ENCODE data around the gene ALOX12B. TPM values are rescaled to one million over a fixed set of nuclear protein-coding genes. Genes with fewer than 3 reads are reported as not detected.

ALOX12B gene
- total RNA-seq, 6 experiments from 2014 or later: not detected

DNA sequence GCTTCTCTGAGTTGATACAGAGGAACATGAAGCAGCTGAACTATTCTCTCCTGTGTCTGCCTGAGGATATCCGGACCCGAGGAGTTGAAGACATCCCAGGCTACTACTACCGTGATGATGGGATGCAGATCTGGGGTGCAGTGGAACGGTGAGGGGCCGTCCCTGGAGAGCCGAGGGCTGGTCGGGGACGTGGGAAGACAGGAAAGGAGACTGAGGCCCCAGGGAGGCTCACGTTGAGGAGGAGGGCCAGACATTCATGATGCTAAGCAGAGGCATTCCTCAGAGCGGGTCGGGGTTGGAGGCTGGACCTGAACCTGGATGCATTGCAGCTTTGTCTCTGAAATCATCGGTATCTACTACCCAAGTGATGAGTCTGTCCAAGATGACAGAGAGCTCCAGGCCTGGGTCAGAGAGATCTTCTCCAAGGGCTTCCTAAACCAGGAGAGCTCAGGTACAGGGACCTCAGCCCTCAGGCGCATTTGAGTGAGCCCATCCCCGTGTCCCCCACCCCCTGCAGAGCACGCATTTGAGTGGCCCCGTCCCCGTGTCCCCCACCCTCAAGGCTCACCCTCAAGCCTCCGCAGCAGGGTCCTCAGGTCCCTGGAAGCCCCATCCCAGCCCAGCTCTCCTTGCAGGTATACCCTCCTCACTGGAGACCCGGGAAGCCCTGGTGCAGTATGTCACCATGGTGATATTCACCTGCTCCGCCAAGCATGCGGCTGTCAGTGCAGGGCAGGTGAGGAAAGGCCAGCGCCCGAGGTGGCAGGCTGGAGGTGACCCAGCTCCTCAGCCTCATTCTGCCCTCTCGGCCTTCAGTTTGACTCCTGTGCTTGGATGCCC, 40.4 kb downstream of the ALOX12B start:
- no peaks in the 10 kb centered on the region for H3K27me3 ChIP-seq
- H3K4me1 ChIP-seq: no peaks in the 10 kb centered on the region
- H3K27ac ChIP-seq: no peak overlapping the region
- WGBS (ENCODE audit: insufficient coverage, low coverage, low lambda C conversion rate, missing lambda C conversion rate): 60% methylated on average over 4 of the region's 24 CpGs
- no peak for ATAC-seq
- intact Hi-C loops (cut with DNase I): loop anchor here in 1 of 2 donors (10.0 kb wide), 1 partner anchor 142 kb away; no protein-coding TSS in a partner anchor
- TF ChIP-seq, protein P1, sequence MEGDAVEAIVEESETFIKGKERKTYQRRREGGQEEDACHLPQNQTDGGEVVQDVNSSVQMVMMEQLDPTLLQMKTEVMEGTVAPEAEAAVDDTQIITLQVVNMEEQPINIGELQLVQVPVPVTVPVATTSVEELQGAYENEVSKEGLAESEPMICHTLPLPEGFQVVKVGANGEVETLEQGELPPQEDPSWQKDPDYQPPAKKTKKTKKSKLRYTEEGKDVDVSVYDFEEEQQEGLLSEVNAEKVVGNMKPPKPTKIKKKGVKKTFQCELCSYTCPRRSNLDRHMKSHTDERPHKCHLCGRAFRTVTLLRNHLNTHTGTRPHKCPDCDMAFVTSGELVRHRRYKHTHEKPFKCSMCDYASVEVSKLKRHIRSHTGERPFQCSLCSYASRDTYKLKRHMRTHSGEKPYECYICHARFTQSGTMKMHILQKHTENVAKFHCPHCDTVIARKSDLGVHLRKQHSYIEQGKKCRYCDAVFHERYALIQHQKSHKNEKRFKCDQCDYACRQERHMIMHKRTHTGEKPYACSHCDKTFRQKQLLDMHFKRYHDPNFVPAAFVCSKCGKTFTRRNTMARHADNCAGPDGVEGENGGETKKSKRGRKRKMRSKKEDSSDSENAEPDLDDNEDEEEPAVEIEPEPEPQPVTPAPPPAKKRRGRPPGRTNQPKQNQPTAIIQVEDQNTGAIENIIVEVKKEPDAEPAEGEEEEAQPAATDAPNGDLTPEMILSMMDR (IDR thresholded peaks at IDR 0.05): no peak
- no peak for TF ChIP-seq POLR2A (IDR thresholded peaks at IDR 0.05)
- H3K36me3 ChIP-seq: no peaks in the 10 kb centered on the region
- H3K9me3 ChIP-seq: no peaks in the 10 kb centered on the region
- H3K4me3 ChIP-seq: no peak overlapping the region
- no peak for DNase-seq

DNA sequence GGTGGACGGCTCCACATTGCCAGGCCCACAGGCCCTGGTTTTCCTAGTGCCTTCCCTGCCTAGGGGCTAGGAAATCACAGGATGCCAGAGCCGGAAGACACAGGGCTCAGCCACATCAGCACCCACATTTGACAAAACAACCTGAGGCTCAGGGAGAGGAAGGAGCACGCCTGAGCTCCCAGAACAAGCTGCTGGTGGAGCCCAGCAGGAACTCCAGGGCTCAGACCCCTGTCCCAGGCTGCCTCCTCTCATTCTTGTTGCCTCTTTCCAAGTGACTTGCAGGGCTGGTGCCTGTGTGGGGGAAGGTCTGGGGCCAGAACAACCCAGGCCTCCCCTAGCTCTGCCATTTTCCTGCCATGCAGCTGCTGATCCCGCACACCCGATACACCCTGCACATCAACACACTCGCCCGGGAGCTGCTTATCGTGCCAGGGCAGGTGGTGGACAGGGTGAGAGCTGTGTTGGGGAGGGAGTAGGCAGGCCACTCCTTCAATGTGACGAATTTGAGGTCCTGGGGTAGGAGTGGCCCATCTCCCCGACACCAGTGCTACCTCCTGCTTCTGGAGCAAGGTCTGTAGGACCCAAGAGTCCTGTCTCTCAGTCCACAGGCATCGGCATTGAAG, 41.1 kb downstream of the ALOX12B start:
- WGBS (ENCODE audit: insufficient coverage, low coverage, low lambda C conversion rate, missing lambda C conversion rate): 75% methylated on average over 4 of the region's 11 CpGs
- no peaks in the 10 kb centered on the region for H3K4me1 ChIP-seq
- no peak for DNase-seq
- ATAC-seq: no peak
- no peaks in the 10 kb centered on the region for H3K27me3 ChIP-seq
- H3K9me3 ChIP-seq: no peaks in the 10 kb centered on the region
- intact Hi-C loops (cut with DNase I): loop anchor here in 1 of 2 donors (10.0 kb wide), 1 partner anchor 142 kb away; no protein-coding TSS in a partner anchor
- H3K4me3 ChIP-seq: no peak overlapping the region
- H3K36me3 ChIP-seq: no peaks in the 10 kb centered on the region
- TF ChIP-seq, protein P1 (IDR thresholded peaks at IDR 0.05): no peak
- TF ChIP-seq POLR2A (IDR thresholded peaks at IDR 0.05): no peak
- no peak overlapping the region for H3K27ac ChIP-seq

DNA sequence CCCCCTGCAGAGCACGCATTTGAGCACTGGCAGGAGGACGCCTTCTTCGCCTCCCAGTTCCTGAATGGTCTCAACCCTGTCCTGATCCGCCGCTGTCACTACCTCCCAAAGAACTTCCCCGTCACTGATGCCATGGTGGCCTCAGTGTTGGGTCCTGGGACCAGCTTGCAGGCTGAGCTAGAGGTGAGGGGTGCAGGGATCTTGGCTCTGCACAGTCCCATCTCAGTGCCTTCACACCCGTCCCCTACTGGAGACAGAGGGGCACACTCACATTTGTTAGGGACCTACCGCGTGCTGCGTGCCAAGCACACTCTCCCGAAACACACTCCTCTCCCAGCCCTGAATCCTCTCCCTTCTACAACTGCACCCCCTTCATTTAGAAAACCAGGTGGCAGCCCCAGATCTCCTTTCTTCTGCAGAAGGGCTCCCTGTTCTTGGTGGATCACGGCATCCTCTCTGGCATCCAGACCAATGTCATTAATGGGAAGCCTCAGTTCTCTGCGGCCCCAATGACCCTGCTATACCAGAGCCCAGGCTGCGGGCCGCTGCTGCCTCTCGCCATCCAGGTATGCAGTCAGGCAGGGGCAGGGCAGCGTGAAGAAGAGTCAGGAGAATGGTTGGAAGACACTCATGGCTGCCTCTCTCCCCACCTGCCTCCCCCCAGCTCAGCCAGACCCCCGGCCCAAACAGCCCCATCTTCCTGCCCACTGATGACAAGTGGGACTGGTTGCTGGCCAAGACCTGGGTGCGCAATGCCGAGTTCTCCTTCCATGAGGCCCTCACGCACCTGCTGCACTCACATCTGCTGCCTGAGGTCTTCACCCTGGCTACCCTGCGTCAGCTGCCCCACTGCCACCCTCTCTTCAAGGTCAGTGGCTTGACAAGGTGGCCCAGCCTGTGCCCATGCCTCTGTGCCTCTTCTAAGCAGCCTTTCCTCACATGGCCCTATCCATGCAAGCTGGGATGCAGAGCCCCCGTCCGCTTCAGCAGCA, 42.4 kb downstream of the ALOX12B start:
- TF ChIP-seq, protein P1 (IDR thresholded peaks at IDR 0.05): no peak
- no peak for TF ChIP-seq POLR2A (IDR thresholded peaks at IDR 0.05)
- Histone ChIP-seq H3K27me3 (no peaks in the 10 kb centered on the region), H3K4me1 (peaks cover 0 to 6% (median 0%) of the 10 kb centered on the region in 4 donors), H3K9me3 (no peaks in the 10 kb centered on the region), H3K36me3 (no peaks in the 10 kb centered on the region), H3K27ac (no peak overlapping the region), H3K4me3 (no peak overlapping the region)
- intact Hi-C loops (cut with DNase I): loop anchor here in 1 of 2 donors (10.0 kb wide), 1 partner anchor 140 kb away; no protein-coding TSS in a partner anchor
- ATAC-seq (no peak), DNase-seq (no peak)
- WGBS (ENCODE audit: insufficient coverage, low coverage, low lambda C conversion rate, missing lambda C conversion rate): 71% methylated on average over 6 of the region's 24 CpGs

DNA sequence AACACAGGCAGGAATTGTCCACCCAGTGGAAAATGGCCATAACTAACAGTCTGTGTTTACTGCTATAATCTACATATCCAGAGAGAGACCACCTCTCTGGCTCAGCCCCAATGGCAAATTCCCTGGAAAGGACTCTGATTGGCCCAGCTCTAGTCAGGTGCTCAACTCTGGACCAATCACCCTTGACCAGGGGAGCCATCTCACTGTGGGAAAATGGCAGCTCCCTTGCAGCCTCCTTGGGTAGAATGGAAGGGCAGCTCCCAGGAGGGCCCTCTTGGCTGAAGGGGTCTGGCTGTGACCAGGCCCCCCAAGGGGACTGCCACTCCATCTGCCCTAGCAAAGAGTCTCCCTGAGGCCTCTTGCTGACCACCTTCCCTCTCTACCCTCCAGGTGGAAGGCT, 45.5 kb downstream of the ALOX12B start:
- peaks cover 0 to 6% (median 0%) of the 10 kb centered on the region in 4 donors for H3K4me1 ChIP-seq
- H3K36me3 ChIP-seq: no peaks in the 10 kb centered on the region
- no peaks in the 10 kb centered on the region for H3K27me3 ChIP-seq
- no peak overlapping the region for H3K27ac ChIP-seq
- H3K9me3 ChIP-seq: no peaks in the 10 kb centered on the region
- TF ChIP-seq, protein P1 (IDR thresholded peaks at IDR 0.05): no peak
- TF ChIP-seq POLR2A (IDR thresholded peaks at IDR 0.05): no peak
- intact Hi-C loops (cut with DNase I): loop anchor here in 1 of 2 donors (10.0 kb wide), 1 partner anchor 137 kb away; no protein-coding TSS in a partner anchor
- DNase-seq: no peak
- no peak overlapping the region for H3K4me3 ChIP-seq
- ATAC-seq: no peak

Data from right lobe of liver (tissue), 6 donors.